ENCODE measurements around the gene CBX4.

CBX4 gene

DNA sequence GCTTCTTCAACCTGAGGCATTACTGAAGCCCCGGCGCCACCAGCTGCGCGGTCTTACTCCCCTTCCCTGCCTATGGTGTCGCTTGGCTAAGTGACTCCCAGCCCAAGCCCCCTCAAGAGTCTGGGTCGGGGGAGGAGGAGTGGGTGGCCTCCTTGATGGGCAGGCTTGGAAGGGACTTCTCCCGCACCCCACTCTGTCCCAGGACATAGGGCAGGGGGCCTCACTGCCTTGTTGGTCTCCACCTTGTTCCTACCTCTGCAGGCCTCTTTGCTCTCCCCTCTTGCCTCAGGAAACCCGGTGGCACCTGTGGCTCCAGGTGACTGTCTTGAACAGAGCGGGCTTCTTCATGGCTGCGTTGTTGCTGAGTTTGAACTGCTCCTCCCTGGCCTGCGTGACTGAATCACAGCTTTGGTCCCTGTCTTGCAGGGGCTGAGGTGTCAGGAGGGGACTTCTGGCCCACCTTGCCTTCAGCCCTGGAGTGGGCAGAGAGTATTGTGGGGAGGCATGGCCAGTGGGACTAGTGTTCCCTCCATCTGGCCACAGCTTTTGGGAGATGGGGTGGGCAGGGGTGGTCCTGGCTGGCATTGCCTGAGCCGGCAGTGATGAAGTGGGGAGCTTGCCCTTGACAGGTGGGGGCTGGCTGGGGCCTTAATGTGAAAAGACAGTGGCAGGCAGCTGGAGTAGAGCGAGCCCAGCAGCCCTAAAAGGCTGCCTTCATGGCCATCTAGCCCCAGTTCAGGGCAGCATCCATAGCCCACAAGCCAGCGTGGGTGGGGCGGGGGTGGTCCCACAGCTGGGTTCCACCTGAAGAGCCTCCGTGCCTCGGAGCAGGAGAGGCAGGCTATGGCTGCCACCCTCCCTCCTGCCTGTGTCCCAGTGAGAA, 54.0 kb downstream of the CBX4 start:
- DNase-seq, result no peak

DNA sequence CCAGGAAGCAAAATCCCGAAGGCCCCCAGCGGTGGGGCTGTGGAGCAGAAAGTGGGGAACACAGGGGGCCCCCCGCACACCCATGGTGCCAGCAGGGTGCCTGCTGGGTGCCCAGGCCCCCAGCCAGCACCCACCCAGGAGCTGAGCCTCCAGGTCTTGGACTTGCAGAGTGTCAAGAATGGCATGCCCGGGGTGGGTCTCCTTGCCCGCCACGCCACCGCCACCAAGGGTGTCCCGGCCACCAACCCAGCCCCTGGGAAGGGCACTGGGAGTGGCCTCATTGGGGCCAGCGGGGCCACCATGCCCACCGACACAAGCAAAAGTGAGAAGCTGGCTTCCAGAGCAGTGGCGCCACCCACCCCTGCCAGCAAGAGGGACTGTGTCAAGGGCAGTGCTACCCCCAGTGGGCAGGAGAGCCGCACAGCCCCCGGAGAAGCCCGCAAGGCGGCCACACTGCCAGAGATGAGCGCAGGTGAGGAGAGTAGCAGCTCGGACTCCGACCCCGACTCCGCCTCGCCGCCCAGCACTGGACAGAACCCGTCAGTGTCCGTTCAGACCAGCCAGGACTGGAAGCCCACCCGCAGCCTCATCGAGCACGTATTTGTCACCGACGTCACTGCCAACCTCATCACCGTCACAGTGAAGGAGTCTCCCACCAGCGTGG, 54.8 kb downstream of the CBX4 start:
- DNase-seq, result no peak

GRCh38 chr17:79783891-79784290, 55.3 kb downstream of the CBX4 start:
- no peak for DNase-seq

All from hematopoietic multipotent progenitor cell treated with erythropoietin and hydrocortisone succinate and interleukin-3 and kit ligand, for 6 days (in vitro differentiated cells).